NCI-H2171 (cell line): ENCODE measurements around the gene CILP.
A peak's percentile ranks its signal among the peaks of the same experiment; 100 is the strongest.
"Not testable (repeated sequence)": the region's sequence is repeated elsewhere in the genome, so short reads cannot be mapped to it uniquely, and the experiment has no call there.

Experiments
- DNase-seq: peaks from one replicate; lab custom pipeline; 2025; lab: John Stamatoyannopoulos, UW

Gene CILP

DNA sequence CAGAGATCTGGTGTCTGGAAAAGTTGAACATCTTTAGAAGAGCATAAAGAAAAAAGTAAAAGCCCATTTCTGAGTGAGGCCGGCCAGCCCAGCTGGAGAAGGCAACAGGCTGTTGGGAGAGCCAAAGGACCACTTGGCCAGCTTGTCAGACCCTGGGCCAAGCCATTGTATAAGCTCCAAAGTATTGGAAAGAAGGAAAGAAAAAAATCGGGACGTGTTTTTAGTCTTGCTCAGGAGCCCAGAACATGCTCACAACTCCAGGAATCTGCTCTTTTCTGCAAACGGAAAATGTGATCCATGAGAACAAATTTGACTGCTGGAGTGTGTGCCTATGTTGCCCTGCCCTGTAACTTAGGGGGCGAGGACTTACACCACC, 15.7 kb downstream of the CILP start:
- no peak for DNase-seq

DNA sequence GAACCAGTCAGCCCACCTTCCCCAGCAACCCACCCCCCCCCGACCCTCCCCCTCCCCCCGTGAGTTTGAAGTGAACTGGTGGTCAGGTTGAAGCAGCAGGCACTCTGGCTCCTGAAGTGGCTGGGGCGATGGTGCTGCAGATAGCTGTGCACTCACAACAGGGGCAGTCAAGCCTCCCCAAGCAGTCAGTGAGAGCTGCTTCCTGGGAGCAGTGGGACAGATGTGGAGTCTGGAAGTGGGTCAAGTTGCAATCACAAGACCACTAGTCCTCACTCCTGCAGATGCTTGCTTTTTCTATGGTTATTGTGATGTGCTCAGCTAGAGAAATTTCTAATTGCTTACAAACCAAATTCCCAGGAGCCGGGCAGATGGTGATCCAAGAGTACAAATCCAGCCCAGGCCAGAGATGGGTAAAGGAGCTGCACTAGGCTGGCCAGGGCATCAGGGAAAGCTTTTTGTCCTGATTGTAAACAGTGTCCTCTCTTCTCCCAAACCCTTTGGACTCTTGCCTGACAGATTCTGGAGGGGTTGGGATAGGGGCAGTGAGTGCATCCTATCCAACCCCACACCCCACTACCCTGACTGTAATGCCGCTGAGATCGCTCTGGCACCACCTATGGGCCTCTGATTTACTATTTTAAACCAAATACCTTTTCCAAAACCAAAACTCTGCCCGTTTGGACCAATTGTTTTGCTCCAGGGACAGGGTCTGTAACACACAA, 16.3 kb downstream of the CILP start:
- DNase-seq, result no peak

DNA sequence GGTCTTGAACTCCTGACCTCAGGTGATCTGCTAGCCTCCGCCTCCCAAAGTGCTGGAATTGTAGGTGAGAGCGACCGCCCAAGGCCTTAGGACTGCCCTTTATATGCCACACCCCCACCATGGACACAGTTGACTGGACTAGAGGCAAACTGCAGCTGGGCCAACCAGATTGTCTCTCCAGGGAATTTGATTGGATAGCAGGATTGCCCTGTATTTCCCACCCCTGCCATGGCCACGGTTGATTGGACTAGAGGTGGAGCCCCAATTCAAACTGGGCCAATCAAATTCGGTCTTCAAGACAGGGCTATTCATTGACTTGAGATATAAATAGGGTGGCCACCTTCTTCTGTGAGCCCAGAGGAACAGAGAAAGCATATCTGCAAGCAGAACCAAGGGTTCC, 19.3 kb downstream of the CILP start:
- no peak for DNase-seq

DNA sequence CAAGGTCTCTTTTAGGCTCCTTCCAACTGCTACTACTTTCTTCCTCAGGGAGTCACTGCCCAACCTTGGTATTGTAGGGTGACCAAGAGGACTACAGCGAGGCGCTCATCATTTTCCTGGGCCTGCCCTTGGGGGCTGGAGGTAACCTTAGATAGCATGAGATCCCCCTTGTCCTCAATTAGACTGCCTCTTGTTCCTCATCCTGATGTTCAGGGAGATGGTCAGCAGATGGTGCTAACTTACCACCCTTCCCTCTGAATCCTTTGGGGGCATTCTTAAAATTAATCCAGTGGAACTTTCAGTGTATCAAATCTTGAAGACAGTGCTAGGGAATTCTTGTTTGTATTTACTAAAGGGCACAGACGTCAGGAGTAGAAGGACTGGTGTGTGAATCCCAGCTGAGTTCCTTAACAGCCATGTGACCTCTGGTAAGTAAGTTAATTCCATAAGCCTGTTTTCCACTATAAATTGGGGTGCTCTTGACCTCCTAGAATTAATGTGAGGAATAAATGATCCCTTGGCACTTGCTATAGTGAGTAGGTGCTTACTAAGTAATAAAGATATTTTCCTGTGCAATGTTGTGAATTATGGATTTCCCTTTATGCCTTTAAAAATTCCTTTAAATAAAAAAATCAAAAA, 22.1 kb downstream of the CILP start:
- DNase-seq, result peak; percentile 29

DNA sequence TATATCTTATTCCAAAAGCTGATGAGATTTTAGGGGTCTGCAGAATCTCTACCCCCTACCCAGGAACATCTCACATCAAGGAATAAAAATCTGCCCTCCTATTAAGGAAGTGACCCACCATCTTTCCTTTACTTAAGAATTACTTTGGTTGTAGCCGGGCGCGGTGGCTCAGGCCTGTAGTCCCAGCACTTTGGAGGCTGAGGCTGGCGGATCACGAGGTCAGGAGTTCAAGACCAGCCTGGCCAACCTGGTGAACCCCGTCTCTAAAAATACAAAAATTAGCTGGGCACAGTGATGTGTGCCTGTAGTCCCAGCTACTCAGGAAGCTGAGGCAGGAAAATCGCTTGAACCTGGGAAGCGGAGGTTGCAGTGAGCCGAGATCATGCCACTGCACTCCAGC, 22.8 kb downstream of the CILP start:
- DNase-seq, result not testable (repeated sequence)

DNA sequence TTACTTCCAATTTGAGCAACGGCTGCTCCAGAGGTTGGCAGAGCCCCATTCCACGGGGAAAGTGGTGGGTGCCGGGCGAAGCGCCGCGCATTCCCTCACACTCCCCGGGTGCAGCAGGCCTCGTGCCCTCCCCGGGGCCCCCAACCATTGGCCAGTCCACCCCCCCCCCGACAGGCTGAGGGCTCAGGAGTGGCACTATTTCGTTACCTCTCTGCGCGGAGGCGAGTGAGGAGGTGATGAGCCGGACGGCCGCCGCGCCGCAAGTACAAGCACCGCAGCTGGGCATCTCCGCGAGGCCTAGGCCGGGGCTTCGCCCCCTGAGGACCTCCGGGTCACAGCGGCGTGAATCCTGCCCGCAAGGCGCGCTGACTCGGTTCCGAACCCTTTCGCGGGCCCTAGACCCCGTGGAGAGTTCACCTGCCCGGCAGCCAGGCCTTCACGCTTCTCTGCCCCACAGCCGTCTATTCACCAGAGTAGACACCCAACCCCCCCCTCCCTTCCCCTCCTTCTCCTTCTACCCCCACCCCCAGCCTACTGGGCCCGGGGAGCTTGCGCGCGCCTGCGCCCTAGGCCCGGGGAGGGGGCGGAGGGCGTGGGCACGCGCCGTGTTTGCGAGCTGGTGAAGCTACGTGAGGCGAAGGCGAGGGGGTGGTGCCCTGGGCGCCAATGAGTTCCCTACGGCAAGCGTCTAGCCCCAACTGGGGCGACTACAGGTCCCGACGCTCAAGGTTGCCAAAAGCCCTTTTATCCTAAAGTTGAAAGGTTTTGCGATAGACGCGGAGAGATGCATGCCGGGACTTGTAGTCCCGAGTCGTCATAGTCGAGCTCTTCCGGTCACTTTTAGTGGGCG, 26.2 kb downstream of the CILP start, which contains the start of gene CLPX:
Gene CLPX (minus strand): TSS at position 475 of the 850 bp plus-strand sequence. CDS start 189 bp downstream, at position 286.
- DNase-seq, result peak; percentile 87

DNA sequence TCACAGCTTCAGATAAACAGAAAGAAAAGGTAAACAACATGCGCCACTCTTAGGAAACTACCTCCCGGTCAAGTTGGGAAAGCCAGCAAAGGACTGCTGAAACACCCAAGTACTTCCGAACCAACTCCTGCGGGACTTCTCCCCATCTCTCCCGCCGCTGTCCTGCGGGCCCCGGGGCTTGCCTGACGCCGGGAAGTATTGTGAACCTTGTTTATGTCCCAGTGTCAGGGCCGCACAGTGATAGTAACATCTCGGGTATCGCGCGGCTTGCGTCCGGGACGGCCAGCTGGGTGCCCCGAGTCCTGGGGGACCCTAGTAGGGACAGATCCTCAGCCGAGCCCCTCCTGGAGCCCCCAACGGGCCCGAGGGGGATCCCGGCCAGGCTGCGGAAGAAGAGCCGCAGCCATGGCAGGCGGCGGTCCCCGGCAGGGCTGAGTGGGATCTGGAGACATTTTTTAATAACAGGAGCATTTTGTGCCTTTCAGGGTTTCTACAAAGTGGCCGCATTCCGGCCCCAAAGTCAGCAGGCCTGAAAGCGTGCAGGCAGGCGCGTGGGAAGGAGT, 26.9 kb downstream of the CILP start:
- no peak for DNase-seq

DNA sequence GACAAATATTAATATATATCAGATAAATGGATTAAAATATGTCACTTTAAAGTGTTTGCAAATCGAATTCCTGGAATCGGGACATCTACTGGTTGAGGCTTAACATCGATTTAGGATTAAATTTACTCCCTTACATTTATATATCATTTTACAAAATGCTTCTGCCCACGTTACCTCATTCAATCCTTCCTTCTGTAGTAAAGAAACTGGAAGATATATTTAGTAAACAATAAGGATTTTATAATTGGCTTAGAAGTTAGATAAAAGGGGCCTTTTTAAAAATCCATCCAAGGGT, 27.5 kb downstream of the CILP start:
- DNase-seq, result no peak

DNA sequence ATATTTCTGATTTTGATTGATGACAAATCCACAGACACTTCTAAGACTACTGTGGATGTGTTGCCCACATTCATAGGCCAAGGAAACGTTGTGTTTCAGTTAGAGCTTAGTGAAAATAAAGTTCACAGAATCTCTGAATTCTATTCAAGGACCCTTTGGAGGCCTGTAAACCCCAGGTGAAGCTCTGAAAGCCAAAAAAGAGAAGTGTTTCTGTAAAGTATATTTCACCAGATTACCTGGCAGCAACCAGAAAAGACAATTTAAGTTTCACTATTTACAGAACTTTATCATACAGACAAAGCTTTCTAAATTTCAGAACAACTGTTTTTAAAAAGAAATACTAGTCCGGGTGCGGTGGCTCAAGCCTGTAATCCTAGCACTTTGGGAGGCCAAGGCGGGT, 28.7 kb downstream of the CILP start:
- no peak for DNase-seq

DNA sequence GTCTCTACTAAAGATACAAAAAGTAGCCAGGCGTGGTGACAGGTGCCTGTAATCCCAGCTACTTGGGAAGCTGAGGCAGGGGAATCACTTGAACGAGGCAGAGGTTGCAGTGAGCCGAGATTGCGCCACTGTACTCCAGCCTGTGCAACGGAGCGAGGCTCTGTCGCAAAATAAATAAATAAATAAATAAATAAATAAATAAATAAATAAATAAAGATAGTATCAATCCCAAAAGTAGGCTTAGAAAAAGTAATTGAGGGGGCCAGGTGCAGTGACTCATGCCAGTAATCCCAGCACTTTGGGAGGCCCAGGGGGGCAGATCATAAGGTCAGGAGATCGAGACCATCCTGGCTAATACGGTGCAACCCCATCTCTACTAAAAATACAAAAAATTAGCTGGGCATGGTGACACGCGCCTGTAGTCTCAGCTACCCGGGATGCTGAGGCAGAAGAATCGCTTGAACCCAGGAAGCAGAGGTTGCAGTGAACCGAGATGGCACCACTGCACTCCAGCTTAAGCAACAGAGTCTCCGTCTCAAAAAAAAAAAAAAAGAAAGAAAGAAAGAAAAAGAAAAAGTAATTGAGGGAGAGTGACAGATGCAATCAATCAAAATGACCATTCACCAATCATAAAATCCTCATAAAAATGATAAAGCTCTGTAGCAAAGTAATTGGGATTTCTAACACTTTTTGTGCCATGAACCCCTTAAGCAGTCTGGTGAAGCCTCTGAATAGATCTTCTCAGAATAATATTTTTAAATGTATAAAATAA, 29.5 kb downstream of the CILP start:
- not testable (repeated sequence) for DNase-seq

DNA sequence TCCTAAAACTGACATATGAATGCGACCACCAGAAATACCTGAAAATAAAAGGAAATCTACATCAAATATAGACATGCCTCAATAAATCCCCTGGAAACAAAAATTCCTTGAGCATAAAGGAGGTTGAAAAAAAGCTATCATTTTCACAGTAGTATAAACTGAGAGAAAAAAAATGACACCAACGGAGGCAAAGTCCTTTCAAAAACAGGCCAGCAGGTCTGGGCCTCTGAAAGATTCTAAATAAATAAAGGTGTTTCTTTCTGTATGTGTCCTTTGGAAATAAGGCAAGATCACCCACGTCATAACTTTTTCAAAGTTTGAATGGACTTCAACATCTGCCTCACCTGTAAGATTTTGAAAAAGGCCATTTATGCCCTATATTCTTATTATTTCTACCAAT, 31.1 kb downstream of the CILP start:
- DNase-seq, result no peak

DNA sequence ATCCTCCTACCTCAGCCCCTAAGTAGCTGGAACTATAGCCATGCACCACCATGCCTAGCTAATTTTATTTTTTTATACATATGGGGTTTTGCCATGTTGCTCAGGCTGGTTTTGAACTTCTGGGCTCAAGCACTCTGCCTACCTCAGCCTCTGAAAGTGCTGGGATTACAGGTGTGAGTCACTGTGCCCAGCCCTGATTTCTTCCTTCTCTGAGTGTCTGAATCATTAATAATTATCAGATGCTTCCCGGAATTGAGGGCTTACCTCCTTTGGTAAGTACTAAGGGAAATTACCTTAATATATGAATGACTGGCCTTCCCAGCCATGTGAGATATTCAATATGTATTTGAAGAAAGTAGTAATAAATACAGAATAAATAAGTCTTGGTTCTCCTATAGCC, 33.4 kb downstream of the CILP start:
- no peak for DNase-seq

DNA sequence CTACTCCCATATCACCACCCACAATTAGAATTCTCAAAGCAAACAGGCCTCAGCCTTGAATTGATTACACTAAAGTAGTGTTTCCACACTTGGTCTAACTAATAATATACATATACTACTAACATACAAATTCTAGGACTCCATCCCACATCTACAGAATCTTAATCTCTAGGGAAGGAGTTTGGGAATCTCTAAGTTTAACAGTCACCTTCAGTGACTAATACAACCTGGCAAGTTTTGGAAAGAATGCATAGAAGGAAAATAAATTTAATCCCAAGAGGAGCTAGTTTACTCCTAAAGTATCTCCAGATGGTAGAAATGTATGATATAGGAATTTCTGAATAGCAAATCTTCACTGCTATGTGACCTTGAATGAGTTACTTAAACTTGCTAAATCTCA, 35.2 kb downstream of the CILP start:
- DNase-seq, result no peak

DNA sequence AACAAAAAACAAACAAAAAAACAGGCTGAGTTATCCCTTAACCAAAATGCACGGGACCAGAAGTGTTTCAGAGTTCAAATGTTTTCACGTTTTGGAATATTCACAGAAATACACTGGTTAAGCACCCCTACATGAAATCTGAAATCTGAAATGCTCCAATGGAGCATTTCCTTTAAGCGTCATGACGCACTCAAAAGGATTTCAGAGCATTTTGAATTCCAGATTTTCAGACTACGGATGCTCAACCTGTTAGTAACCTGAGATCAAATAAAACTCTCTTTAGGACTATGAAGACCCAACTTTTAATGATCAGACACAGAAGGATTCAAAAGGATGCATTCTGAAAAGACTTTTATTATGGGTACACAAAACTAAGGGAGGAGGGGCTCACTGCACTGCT, 35.8 kb downstream of the CILP start:
- no peak for DNase-seq

DNA sequence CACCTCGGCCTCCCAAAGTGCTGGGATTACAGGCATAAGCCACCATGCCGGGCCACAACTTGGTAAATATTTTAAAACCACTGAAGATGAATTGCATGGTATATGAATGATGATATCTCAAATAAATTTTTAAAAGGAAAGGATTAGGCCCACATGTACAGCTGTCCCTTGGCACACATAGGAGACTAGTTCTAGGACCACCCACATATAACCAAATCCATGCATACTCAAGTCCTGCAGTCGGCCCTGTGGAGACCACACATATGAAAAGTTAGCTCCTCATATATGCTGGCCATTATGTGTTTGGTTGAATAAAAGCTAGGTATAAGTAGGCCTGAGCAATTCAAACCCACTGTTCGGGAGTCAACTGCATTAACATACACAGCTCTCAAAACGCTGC, 36.8 kb downstream of the CILP start:
- no peak for DNase-seq

DNA sequence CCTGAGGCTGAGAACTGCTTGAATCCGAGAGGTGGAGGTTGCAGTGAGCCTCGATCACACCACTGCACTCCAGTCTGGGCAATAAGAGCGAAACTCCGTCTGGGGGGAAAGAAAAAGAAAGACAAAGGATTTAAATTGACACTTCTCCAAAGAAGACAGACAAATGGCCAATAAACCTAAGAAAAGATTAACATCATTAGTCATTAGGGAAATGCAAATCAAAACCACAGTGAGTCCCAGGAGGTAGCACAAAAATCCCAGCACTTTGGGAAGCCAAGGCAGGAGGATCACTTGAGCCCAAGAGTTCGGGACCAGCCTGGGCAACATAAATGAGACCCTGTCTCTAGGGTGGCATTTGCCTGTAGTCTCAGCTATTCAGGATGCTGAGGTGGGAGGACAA, 38.7 kb downstream of the CILP start:
- no peak for DNase-seq

DNA sequence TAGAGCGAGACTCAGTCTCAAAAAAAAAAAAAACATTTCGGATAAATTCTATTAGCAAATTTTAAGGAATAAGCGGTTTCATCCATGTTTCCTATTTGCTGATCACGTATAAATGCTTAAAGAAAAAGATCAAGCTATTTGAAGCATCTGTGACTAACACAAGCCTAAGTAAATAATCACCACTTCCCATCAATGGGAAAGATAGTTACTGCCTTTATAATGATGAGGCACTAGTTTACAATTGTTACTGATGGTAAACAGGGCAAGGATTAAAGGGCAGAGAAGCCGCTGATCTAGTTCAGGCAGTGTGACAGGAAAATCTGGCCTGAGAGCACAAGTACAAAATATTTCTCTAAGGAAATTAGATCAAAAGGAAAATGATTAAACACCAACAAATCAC, 39.8 kb downstream of the CILP start:
- DNase-seq, result no peak

DNA sequence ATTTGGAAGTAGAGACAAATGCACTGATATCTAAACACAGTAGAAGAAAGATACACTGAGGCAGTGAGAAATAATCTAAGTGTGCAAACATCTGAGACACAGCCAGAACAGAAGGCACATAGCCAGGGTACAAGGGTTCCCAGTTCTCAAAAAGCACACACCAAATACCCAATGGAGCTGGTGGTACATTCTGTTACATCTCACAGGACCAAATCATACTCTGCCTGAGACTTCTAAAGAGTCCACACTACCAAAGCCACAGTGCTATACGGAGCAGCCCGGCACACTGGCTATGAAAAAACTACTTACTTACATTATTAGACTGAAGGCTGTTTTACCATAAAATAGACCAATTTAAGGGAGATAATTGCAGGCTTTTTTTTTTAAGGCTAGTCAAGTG, 45.4 kb downstream of the CILP start:
- DNase-seq, result no peak

DNA sequence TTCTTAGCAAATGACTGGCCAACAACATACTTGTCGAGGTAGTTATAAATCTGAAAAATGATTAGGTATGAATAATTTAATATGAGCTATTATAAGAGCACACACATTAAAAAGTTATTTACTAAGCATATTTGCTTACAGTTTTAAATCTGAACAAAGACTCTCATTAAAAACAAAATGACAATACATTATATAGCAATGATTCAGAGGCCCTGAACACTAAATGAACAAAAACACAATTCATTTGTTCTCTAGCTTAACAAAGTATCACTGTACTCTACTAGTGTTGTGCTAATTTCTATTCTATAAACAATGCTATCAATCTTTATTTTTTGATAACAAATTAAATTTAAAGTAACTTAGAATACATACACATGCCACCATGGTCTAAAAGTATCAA, 47.1 kb downstream of the CILP start:
- DNase-seq, result no peak

DNA sequence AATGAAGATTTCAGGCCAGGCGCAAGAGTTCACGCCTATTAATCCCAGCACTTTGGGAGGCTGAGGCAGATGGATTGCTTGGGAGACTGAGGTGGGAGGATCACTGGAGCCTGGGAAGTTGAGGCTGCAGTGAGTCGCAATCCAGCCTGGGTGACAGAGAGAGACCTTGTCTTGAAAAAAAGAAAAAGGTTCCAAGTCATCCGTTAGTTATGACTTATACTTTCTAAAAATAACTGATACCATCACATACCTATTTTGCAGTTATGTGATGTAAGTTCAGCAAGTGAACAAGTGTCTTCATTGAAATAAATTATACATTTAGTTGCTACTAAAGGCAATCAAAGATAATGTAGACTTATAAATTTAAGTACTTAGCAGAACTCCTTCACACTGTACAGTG, 48.2 kb downstream of the CILP start:
- no peak for DNase-seq

DNA sequence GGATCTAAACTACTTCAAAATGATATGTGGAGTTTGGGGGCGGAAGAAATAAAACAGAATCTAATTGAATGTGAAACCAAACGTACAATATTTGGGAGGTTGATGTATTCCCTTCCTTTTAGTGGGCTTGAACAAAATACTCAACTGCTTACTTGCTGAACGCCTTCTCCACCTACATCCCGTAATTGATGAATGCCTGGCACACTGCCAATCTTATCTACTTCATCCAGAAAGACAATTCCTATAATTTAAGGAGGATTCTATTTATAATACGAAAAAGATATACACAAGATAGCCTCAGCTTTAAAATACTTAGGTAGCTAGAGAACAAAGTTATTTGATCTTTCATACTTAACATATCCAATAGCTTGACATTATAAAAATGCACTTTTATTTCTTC, 54.6 kb downstream of the CILP start:
- DNase-seq, result no peak

DNA sequence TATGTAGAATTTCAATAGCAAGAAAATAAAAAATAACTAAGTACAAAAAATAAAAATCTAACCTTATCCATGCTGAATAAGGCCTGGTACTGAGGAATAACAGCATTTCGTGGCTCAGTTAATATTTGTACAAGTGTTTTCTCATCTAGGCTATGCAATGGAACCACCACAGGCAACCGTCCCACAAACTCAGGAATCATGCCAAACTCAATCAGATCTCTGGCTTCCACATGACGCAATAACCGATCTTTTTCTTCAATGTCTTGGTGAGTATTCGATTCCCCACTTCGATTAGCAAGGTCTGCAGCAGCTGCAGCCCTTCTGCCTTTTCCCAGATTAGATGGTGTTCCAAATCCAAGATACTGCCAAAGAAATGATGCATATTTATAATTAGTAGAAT, 56.6 kb downstream of the CILP start:
- DNase-seq, result no peak
